ENCODE data around the gene KIFAP3. TPM values are rescaled to one million over a fixed set of nuclear protein-coding genes. Genes with fewer than 3 reads are reported as not detected.

KIFAP3 gene
- total and polyA plus RNA-seq, 2 of the 8 experiments (the other 6 are each of a cell fraction or from before 2014, with no cell fraction given), result 1.3 to 3.2 TPM

DNA sequence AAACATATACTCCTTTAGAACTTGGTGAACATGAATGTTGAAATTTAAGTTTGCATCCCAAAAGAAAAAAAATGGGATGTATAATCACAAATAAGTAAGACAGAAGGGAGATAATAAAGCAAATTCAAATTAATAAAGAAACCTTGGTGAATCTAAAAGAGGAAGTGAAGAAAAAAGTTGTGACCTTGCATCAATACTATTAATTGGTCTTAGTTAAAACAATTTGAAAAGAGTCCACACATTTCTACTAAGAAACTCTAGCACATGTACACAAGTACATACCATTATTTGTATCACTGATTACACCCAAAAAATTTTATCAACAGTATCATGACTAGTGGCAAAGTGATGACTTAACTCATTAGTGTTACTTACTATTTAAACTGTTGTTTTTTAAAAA is 100.4 kb downstream of the KIFAP3 start:
- no peak overlapping the region for H3K4me2 ChIP-seq (ENCODE audit: insufficient read depth in 1 of 2, low read depth in 2 of 2, low read length in 2 of 2)
- no peak overlapping the region for H2AK5ac ChIP-seq (ENCODE audit: low read depth, low read length)
- no peak overlapping the region for H3K23ac ChIP-seq (ENCODE audit: insufficient read length)
- H3K14ac ChIP-seq (ENCODE audit: insufficient read length), result no peak overlapping the region
- H3K79me2 ChIP-seq (ENCODE audit: control insufficient read depth in 1 of 2, insufficient read depth in 2 of 2, low read length in 2 of 2), result no peaks in the 10 kb centered on the region
- H3K4ac ChIP-seq (replicated peaks; ENCODE audit: insufficient read length, low read depth, low read length), result no peak overlapping the region
- no peak overlapping the region for H2BK5ac ChIP-seq (ENCODE audit: low read depth, low read length)
- no peak overlapping the region for H4K5ac ChIP-seq (ENCODE audit: insufficient read length, low read depth, low read length)
- no peak overlapping the region for H2BK15ac ChIP-seq (ENCODE audit: low read length)
- no peaks in the 10 kb centered on the region for H4K20me1 ChIP-seq (replicated peaks in 1 of 2; ENCODE audit: control insufficient read depth in 1 of 2, insufficient read depth in 2 of 2, low read length in 2 of 2)
- H2BK20ac ChIP-seq (ENCODE audit: low read length), result no peak overlapping the region
- H2BK12ac ChIP-seq (ENCODE audit: low read depth, low read length), result no peak overlapping the region
- no peaks in the 10 kb centered on the region for H3K36me3 ChIP-seq (ENCODE audit: control insufficient read depth in 2 of 4, insufficient read depth in 4 of 4, low read length in 3 of 4)
- ChIA-PET CTCF (ENCODE audit: partially characterized antibody) (no interaction called here), POLR2A (ENCODE audit: partially characterized antibody) (no interaction called here)
- no peaks in the 10 kb centered on the region for H3K27me3 ChIP-seq (replicated peaks in 1 of 4; ENCODE audit: control insufficient read depth in 3 of 4, extremely low read depth in 1 of 4, insufficient read depth in 3 of 4, low read length in 3 of 4)
- no peaks in the 10 kb centered on the region for H3K23me2 ChIP-seq (ENCODE audit: low read depth, low read length)
- H3K4me3 ChIP-seq (ENCODE audit: extremely low read depth in 1 of 4, insufficient read depth in 2 of 4, low read depth in 3 of 4, low read length in 4 of 4), result no peak overlapping the region
- no peak overlapping the region for H4K91ac ChIP-seq (replicated peaks; ENCODE audit: insufficient read length, low read length)
- no peak overlapping the region for H2AFZ ChIP-seq (ENCODE audit: low read length)
- DNase-seq (ENCODE audit: low read depth in 1 of 2, low spot score in 2 of 2), result no peak
- no peak for FAIRE-seq
- no peak overlapping the region for H4K8ac ChIP-seq (ENCODE audit: extremely low read depth, insufficient read depth, low read length)
- no peaks in the 10 kb centered on the region for H3K9me3 ChIP-seq (ENCODE audit: insufficient read depth in 2 of 2, low read depth in 1 of 2, low read length in 1 of 2)
- H3K79me1 ChIP-seq (ENCODE audit: low read depth, low read length), result no peaks in the 10 kb centered on the region
- no peak overlapping the region for H3K27ac ChIP-seq (ENCODE audit: low read depth, low read length)
- H3K9ac ChIP-seq (replicated peaks in 1 of 4; ENCODE audit: extremely low read depth in 1 of 4, low read depth in 3 of 4, low read length in 3 of 4), result no peak overlapping the region
- H2BK120ac ChIP-seq (replicated peaks; ENCODE audit: low read depth, low read length), result no peak overlapping the region
- no peaks in the 10 kb centered on the region for H3K4me1 ChIP-seq (replicated peaks in 1 of 4; ENCODE audit: control insufficient read depth in 3 of 4, insufficient read depth in 4 of 4, low read length in 3 of 4)
- H3K56ac ChIP-seq (replicated peaks; ENCODE audit: insufficient read length, low read depth, low read length), result no peak overlapping the region
- H3K18ac ChIP-seq (ENCODE audit: extremely low read depth, low read length), result no peak overlapping the region
- TF ChIP-seq, protein P1, sequence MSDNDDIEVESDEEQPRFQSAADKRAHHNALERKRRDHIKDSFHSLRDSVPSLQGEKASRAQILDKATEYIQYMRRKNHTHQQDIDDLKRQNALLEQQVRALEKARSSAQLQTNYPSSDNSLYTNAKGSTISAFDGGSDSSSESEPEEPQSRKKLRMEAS (IDR thresholded peaks at IDR 0.05), result no peak
- TF ChIP-seq, protein P2, sequence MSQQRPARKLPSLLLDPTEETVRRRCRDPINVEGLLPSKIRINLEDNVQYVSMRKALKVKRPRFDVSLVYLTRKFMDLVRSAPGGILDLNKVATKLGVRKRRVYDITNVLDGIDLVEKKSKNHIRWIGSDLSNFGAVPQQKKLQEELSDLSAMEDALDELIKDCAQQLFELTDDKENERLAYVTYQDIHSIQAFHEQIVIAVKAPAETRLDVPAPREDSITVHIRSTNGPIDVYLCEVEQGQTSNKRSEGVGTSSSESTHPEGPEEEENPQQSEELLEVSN (IDR thresholded peaks at IDR 0.05), result no peak
- TF ChIP-seq JUN (IDR thresholded peaks at IDR 0.05; ENCODE audit: low read depth, low read length), result no peak
- no peak for TF ChIP-seq POLR2AphosphoS5 (IDR thresholded peaks at IDR 0.05; ENCODE audit: low read depth, low read length)
- no peak for TF ChIP-seq BCL11A (IDR thresholded peaks at IDR 0.05; ENCODE audit: low read depth in 2 of 2, low read length in 2 of 2)
- TF ChIP-seq RNF2 (IDR thresholded peaks at IDR 0.05; ENCODE audit: borderline replicate concordance, low read depth, low read length, missing control alignments, poor library complexity, severe bottlenecking), result no peak
- no peak for TF ChIP-seq KDM1A (IDR thresholded peaks at IDR 0.05; ENCODE audit: borderline replicate concordance, low read length)
- TF ChIP-seq BRCA1 (IDR thresholded peaks at IDR 0.05; ENCODE audit: low read depth, low read length), result no peak
- TF ChIP-seq CBX8 (IDR thresholded peaks at IDR 0.05; ENCODE audit: borderline replicate concordance, low read depth, low read length), result no peak
- TF ChIP-seq ASH2L (IDR thresholded peaks at IDR 0.05; ENCODE audit: low read length), result no peak
- TF ChIP-seq HDAC2 (IDR thresholded peaks at IDR 0.05; ENCODE audit: borderline replicate concordance in 1 of 2, low read depth in 2 of 2, low read length in 2 of 2), result no peak
- TF ChIP-seq TAF7 (optimal IDR thresholded peaks at IDR 0.05; ENCODE audit: borderline replicate concordance, low read depth, low read length), result no peak
- no peak for TF ChIP-seq POLR2A (IDR thresholded peaks at IDR 0.05; ENCODE audit: control extremely low read depth in 1 of 2, low read depth in 2 of 2, low read length in 2 of 2)
- TF ChIP-seq TBP (IDR thresholded peaks at IDR 0.05; ENCODE audit: low read depth, low read length), result no peak
- TF ChIP-seq POU5F1 (IDR thresholded peaks at IDR 0.05; ENCODE audit: low read depth, low read length), result no peak
- no peak for TF ChIP-seq BACH1 (IDR thresholded peaks at IDR 0.05; ENCODE audit: low read length)

Data from H1 (cell line).